PC-3 (cell line): ENCODE measurements around the gene TWSG1. TPM values are rescaled to one million over a fixed set of nuclear protein-coding genes. Genes with fewer than 3 reads are reported as not detected.
"Not testable (repeated sequence)": the region's sequence is repeated elsewhere in the genome, so short reads cannot be mapped to it uniquely, and the experiment has no call there.

Experiments used
- ATAC-seq: fragments of 200-7000 bp; cut with Tn5 transposase; 2 replicates; pipeline ENCODE4 v1.9.1; 2020; ENCODE audit warnings: mild to moderate bottlenecking, moderate library complexity
- BruUV-seq: library from RNA; stranded (reverse); fragments of 400-500 nt; replicated peaks from 2 replicates; lab custom pipeline; 2021; lab: Mats Ljungman, UMichigan
- CTCF ChIA-PET: fragments of 300-600 bp; sonication (Branson Sonifier 250); formaldehyde crosslinking; loops from one replicate; lab custom pipeline; 2022; ENCODE audit warnings: antibody characterized with exemption; lab: Charles Lee
- POLR2A ChIA-PET: fragments of 300-600 bp; sonication (Branson Sonifier 250); formaldehyde crosslinking; loops from one replicate; lab custom pipeline; 2022; ENCODE audit warnings: antibody characterized with exemption; ENCODE audit not compliant: unreplicated experiment; lab: Charles Lee
- DNase-seq: peaks from one replicate; pipeline ENCODE4 v3.0.0-alpha.2; 2015
- H2AFZ ChIP-seq: fragments of 300-600 bp; sonication (generic); 2 replicates; pipeline ENCODE4 v1.6.0; 2016; ENCODE audit warnings: antibody characterized with exemption, low read length
- H3F3A ChIP-seq: fragments of 300-600 bp; sonication (generic); one replicate; pipeline ENCODE4 v1.6.0; 2017; ENCODE audit warnings: antibody characterized with exemption, low read length, control low read depth, mild to moderate bottlenecking; ENCODE audit not compliant: unreplicated experiment
- H3K27ac ChIP-seq: fragments of 300-600 bp; sonication (generic); 2 replicates; pipeline ENCODE4 v1.5.1; 2016; ENCODE audit warnings: mild to moderate bottlenecking, low read length
- H3K27me3 ChIP-seq: fragments of 300-600 bp; sonication (generic); 2 replicates; pipeline ENCODE4 v1.6.1; 2016; ENCODE audit warnings: low read length, mixed read lengths
- H3K36me3 ChIP-seq: fragments of 300-600 bp; sonication (generic); 2 replicates; pipeline ENCODE4 v1.6.1; 2016; ENCODE audit warnings: low read depth, mixed run types, low read length, mixed read lengths
- H3K4me1 ChIP-seq: fragments of 300-600 bp; sonication (generic); 2 replicates; pipeline ENCODE4 v1.5.1; 2016; ENCODE audit warnings: low read length; ENCODE audit not compliant: insufficient read depth
- H3K4me2 ChIP-seq: fragments of 300-600 bp; sonication (generic); 2 replicates; pipeline ENCODE4 v1.6.0; 2016; ENCODE audit warnings: low read length
- H3K4me3 ChIP-seq: fragments of 300-600 bp; sonication (generic); 2 replicates; pipeline ENCODE4 v1.5.1; 2016; ENCODE audit warnings: mild to moderate bottlenecking, low read length, mixed read lengths
- H3K79me2 ChIP-seq: fragments of 300-600 bp; sonication (generic); 2 replicates; pipeline ENCODE4 v1.6.1; 2017; ENCODE audit warnings: low read length, mixed read lengths
- H3K9ac ChIP-seq: fragments of 300-600 bp; sonication (generic); 2 replicates; pipeline ENCODE4 v1.6.0; 2016; ENCODE audit warnings: mild to moderate bottlenecking, low read length
- H3K9me2 ChIP-seq: fragments of 300-600 bp; sonication (generic); replicated peaks from 2 replicates; pipeline ENCODE4 v1.6.1; 2016; ENCODE audit warnings: mixed run types, low read length, mixed read lengths
- H3K9me3 ChIP-seq: fragments of 300-600 bp; sonication (generic); 2 replicates; pipeline ENCODE4 v1.6.1; 2016; ENCODE audit warnings: low read length, mixed read lengths
- H4K20me1 ChIP-seq: fragments of 300-600 bp; sonication (generic); 2 replicates; pipeline ENCODE4 v1.6.1; 2016; ENCODE audit warnings: low read length, mixed read lengths
- EZH2 ChIP-seq: fragments of 300-600 bp; sonication (generic); IDR thresholded peaks from one replicate; pipeline ENCODE4 v1.6.1; 2017; ENCODE audit warnings: antibody characterized with exemption, mild to moderate bottlenecking, low read length; ENCODE audit not compliant: unreplicated experiment
- EZH2phosphoT487 ChIP-seq: fragments of 300-600 bp; sonication (generic); IDR thresholded peaks from 2 replicates; pipeline ENCODE4 v1.6.1; 2018; ENCODE audit warnings: mild to moderate bottlenecking, antibody characterized with exemption, low read length, borderline replicate concordance
- intact Hi-C: fragments of 100-400 bp; cut with micrococcal nuclease; formaldehyde crosslinking; loops from 2 replicates; pipeline ENCODE4 v1.9.0; 2023
- total RNA-seq: library from RNA; depleted of rRNA; stranded (reverse); fragments of >200 nt; gene quantifications from 2 replicates; pipeline ENCODE4 v1.2.3, GENCODE V29; 2014
- TF ChIP-seq, protein P1 (sequence below): fragments of 300-600 bp; sonication (generic); conservative IDR thresholded peaks from 2 replicates; pipeline ENCODE4 v1.5.1; 2017; ENCODE audit warnings: antibody characterized with exemption, low read depth, mild to moderate bottlenecking, low read length

TWSG1 gene
- total RNA-seq, 1 experiment from 2014 or later, result 32.8 TPM

DNA sequence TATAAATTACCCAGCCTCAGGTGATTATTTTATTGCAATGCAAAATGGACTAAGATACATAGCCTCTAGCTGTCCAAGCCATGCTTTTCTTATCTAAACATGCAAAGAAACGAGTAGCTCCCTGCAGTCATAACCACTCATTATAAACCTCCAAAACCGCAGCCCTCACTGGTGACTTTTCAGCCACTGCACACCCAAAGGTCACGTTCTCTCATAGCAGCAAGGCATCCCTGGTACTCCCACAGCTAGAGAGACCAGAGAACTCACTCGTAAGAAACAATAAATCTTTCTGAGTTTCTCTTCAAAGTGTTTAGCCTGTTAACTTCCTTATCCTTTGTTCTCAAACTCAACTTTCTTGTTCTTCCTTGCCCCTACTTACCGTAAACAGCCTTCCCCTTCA is 112.3 kb downstream of the TWSG1 start:
- no peaks in the 10 kb centered on the region for H3K9me2 ChIP-seq
- H3K27ac ChIP-seq, result no peak overlapping the region
- H3K36me3 ChIP-seq, result no peaks in the 10 kb centered on the region; the same call in 1 of the 2 replicates
- H3K4me1 ChIP-seq, result no peaks in the 10 kb centered on the region
- H3F3A ChIP-seq, result no peaks in the 10 kb centered on the region
- no peak overlapping the region for H3K4me2 ChIP-seq
- no peak overlapping the region for H3K4me3 ChIP-seq
- no peak overlapping the region for H2AFZ ChIP-seq
- no peaks in the 10 kb centered on the region for H3K79me2 ChIP-seq
- no peak for ATAC-seq
- POLR2A ChIA-PET, result no interaction called here
- no TSS peak for BruUV-seq
- no peak for DNase-seq
- no peak overlapping the region for H3K9ac ChIP-seq
- no peaks in the 10 kb centered on the region for H4K20me1 ChIP-seq
- intact Hi-C loops, result no loop called here
- peaks cover 10% of the 10 kb centered on the region; the same call in 1 of the 2 replicates for H3K9me3 ChIP-seq
- CTCF ChIA-PET, result no interaction called here
- H3K27me3 ChIP-seq, result no peaks in the 10 kb centered on the region
- TF ChIP-seq EZH2 (no peak), EZH2phosphoT487 (no peak)
- TF ChIP-seq, protein P1, sequence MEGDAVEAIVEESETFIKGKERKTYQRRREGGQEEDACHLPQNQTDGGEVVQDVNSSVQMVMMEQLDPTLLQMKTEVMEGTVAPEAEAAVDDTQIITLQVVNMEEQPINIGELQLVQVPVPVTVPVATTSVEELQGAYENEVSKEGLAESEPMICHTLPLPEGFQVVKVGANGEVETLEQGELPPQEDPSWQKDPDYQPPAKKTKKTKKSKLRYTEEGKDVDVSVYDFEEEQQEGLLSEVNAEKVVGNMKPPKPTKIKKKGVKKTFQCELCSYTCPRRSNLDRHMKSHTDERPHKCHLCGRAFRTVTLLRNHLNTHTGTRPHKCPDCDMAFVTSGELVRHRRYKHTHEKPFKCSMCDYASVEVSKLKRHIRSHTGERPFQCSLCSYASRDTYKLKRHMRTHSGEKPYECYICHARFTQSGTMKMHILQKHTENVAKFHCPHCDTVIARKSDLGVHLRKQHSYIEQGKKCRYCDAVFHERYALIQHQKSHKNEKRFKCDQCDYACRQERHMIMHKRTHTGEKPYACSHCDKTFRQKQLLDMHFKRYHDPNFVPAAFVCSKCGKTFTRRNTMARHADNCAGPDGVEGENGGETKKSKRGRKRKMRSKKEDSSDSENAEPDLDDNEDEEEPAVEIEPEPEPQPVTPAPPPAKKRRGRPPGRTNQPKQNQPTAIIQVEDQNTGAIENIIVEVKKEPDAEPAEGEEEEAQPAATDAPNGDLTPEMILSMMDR, result no peak

DNA sequence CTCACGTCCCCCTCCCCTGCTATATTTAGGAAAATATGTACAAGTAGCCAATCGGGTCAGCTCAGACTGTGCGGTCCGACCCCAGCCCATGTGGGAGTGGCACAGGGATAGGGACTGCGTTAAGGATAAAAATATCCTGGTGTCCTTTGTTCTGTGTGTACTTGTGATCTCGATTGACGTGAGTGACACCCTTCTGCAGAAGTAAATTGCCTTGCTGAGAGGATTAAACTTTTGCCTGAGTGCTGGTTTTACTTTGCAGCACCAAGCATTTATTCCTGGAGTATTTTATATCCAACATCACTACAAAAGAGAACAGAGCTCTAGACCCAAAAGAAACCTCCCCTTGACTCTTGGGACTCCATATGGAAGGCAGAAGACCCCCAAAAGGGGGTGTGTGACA is 112.8 kb downstream of the TWSG1 start:
- Histone ChIP-seq H3K27me3 (no peaks in the 10 kb centered on the region), H3K27ac (no peak overlapping the region), H2AFZ (no peak overlapping the region), H3K4me1 (no peaks in the 10 kb centered on the region), H3K79me2 (no peaks in the 10 kb centered on the region), H3K9me2 (no peaks in the 10 kb centered on the region), H3F3A (no peaks in the 10 kb centered on the region), H3K36me3 (no peaks in the 10 kb centered on the region; the same call in 1 of the 2 replicates), H3K9me3 (peaks cover 10% of the 10 kb centered on the region; the same call in 1 of the 2 replicates), H3K4me3 (no peak overlapping the region), H4K20me1 (no peaks in the 10 kb centered on the region), H3K4me2 (no peak overlapping the region), H3K9ac (no peak overlapping the region)
- intact Hi-C loops, result no loop called here
- CTCF ChIA-PET, result no interaction called here
- no TSS peak for BruUV-seq
- no peak for TF ChIP-seq EZH2
- TF ChIP-seq EZH2phosphoT487, result no peak
- TF ChIP-seq, protein P1, result no peak
- POLR2A ChIA-PET, result no interaction called here
- ATAC-seq (no peak), DNase-seq (no peak)

DNA sequence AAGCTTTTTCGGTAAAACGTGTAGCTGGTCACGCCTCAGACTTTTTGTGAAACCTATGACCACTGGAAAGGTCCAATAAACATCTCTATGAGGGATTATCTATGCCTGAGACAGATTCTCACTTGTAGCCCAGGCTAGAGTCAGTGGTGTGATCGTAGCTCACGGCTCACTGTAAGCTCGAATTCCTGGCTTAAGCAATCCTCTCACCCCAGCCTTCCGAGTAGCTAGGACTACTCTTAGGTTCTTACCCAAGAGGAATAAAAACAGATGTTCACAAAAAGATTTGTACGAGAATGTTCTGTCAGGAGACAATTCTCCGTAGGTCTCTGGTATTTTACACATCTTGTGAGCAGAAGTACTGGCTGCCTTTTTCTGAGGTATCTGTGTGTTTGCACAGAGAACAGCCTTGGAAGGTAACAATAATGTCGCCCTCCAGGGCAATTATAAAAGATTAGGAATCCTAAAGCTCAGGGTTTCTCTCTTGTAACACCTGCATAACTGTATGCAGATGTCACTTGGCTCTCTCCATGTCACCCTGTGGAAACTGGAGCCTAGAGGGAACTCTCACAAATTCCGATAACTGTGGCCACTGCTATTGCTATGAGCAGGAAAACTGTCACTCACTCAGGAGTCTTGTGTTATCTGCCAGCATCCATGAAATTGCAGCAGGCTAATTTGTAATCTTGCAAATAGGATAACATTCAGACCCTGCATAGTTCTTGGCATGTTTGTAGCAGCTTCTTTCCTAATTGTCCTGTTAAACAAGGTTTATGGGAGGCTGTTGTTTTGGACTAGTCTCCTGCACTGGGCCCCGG is 115.2 kb downstream of the TWSG1 start:
- intact Hi-C loops, result no loop called here
- Histone ChIP-seq H3K4me2 (no peak overlapping the region), H3K9me3 (peaks cover 10% of the 10 kb centered on the region; the same call in 1 of the 2 replicates), H3K4me3 (no peak overlapping the region), H3K79me2 (no peaks in the 10 kb centered on the region), H3K9ac (no peak overlapping the region), H3K4me1 (no peaks in the 10 kb centered on the region), H3K9me2 (no peaks in the 10 kb centered on the region), H3K36me3 (no peaks in the 10 kb centered on the region; the same call in 1 of the 2 replicates), H3K27me3 (no peaks in the 10 kb centered on the region), H3K27ac (no peak overlapping the region), H3F3A (no peaks in the 10 kb centered on the region), H4K20me1 (no peaks in the 10 kb centered on the region), H2AFZ (no peak overlapping the region)
- no peak for ATAC-seq
- no peak for DNase-seq
- BruUV-seq, result no TSS peak
- TF ChIP-seq EZH2, result no peak
- no peak for TF ChIP-seq EZH2phosphoT487
- TF ChIP-seq, protein P1, result no peak
- CTCF ChIA-PET, result no interaction called here
- POLR2A ChIA-PET, result no interaction called here

DNA sequence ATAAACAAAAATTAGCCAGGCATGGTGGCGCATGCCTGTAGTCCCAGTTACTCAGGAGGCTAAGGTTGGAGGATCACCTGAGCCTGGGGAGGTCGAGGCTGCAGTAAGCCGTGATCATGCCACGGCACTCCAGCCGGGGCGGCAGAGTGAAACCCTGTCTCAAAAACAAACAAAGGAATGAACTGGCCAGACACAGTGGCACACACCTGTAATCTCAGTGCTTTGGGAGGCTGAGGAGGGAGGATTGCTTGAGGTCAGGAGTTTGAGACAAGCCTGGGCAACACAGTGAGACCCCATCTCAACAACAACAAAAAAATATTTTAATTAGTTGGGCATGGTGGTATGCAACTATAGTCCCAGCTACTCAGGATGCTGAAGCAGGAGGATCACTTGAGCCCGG is 116.3 kb downstream of the TWSG1 start:
- POLR2A ChIA-PET, result not testable (repeated sequence)

More for the DNA sequence above, 116.3 kb downstream of the TWSG1 start:
- ATAC-seq, H3K27me3 ChIP-seq, H3K36me3 ChIP-seq, H3K79me2 ChIP-seq, H3K4me3 ChIP-seq, H3K4me2 ChIP-seq, intact Hi-C loops, H2AFZ ChIP-seq, CTCF ChIA-PET, BruUV-seq, H3K4me1 ChIP-seq, H3F3A ChIP-seq, H3K9ac ChIP-seq, H3K9me2 ChIP-seq, DNase-seq, H4K20me1 ChIP-seq, H3K27ac ChIP-seq: not testable (repeated sequence)
- peaks cover 13% of the 10 kb centered on the region; the same call in 1 of the 2 replicates for H3K9me3 ChIP-seq
